MCF 10A (cell line): ENCODE results near the gene ADARB2. TPM values are rescaled to one million over a fixed set of nuclear protein-coding genes. Genes with fewer than 3 reads are reported as not detected.

Experiments used
- BruUV-seq: library from RNA; stranded (reverse); fragments of 400-500 nt; replicated peaks from 2 replicates; lab custom pipeline; 2021; lab: Mats Ljungman, UMichigan
- CTCF ChIA-PET: fragments of 300-600 bp; sonication (Branson Sonifier 250); formaldehyde crosslinking; extraction: SDS; loops from one replicate; lab custom pipeline; 2021; ENCODE audit warnings: antibody characterized with exemption, inconsistent platforms; lab: Yijun Ruan, JAX
- POLR2A ChIA-PET: fragments of 300-600, 350-650 bp; sonication (Branson Sonifier 250); formaldehyde crosslinking; extraction: SDS; loops from one replicate; lab custom pipeline; 2020; ENCODE audit warnings: antibody characterized with exemption, inconsistent platforms; lab: Yijun Ruan, JAX
- DNase-seq: peaks from one replicate; pipeline ENCODE4 v3.0.0-alpha.2; 2018; ENCODE audit not compliant: unreplicated experiment
- H3K27ac Mint-ChIP-seq: one replicate; pipeline ENCODE4 v1.8.0; 2022; ENCODE audit warnings: mild to moderate bottlenecking, low read depth, mixed read lengths; ENCODE audit not compliant: unreplicated experiment
- H3K27me3 Mint-ChIP-seq: one replicate; pipeline ENCODE4 v1.8.0; 2022; ENCODE audit warnings: mixed read lengths; ENCODE audit not compliant: insufficient read depth, unreplicated experiment
- H3K36me3 Mint-ChIP-seq: one replicate; pipeline ENCODE4 v1.8.0; 2022; ENCODE audit warnings: mild to moderate bottlenecking, moderate library complexity, mixed read lengths; ENCODE audit not compliant: insufficient read depth, unreplicated experiment
- H3K4me1 Mint-ChIP-seq: one replicate; pipeline ENCODE4 v1.8.0; 2022; ENCODE audit warnings: mixed read lengths; ENCODE audit not compliant: insufficient read depth, unreplicated experiment
- H3K4me3 Mint-ChIP-seq: one replicate; pipeline ENCODE4 v1.8.0; 2022; ENCODE audit warnings: mild to moderate bottlenecking, moderate library complexity, mixed read lengths; ENCODE audit not compliant: unreplicated experiment
- H3K9me3 Mint-ChIP-seq: one replicate; pipeline ENCODE4 v1.8.0; 2022; ENCODE audit warnings: mixed read lengths; ENCODE audit not compliant: unreplicated experiment
- intact Hi-C: fragments of 100-400 bp; cut with micrococcal nuclease; formaldehyde crosslinking; loops from 2 replicates; pipeline ENCODE4 v1.14.1; 2022
- total RNA-seq: library from RNA; stranded (reverse); gene quantifications from 2 replicates; pipeline ENCODE4 v1.2.3, GENCODE V29; 2022
- TF ChIP-seq, protein P1 (sequence below): fragments of 200-600 bp; IDR thresholded peaks from one replicate; pipeline ENCODE4 v1.8.0; 2022; ENCODE audit warnings: antibody characterized with exemption, mild to moderate bottlenecking; ENCODE audit not compliant: unreplicated experiment

ADARB2 gene
- total RNA-seq, 1 experiment from 2014 or later: 0.96 TPM

DNA sequence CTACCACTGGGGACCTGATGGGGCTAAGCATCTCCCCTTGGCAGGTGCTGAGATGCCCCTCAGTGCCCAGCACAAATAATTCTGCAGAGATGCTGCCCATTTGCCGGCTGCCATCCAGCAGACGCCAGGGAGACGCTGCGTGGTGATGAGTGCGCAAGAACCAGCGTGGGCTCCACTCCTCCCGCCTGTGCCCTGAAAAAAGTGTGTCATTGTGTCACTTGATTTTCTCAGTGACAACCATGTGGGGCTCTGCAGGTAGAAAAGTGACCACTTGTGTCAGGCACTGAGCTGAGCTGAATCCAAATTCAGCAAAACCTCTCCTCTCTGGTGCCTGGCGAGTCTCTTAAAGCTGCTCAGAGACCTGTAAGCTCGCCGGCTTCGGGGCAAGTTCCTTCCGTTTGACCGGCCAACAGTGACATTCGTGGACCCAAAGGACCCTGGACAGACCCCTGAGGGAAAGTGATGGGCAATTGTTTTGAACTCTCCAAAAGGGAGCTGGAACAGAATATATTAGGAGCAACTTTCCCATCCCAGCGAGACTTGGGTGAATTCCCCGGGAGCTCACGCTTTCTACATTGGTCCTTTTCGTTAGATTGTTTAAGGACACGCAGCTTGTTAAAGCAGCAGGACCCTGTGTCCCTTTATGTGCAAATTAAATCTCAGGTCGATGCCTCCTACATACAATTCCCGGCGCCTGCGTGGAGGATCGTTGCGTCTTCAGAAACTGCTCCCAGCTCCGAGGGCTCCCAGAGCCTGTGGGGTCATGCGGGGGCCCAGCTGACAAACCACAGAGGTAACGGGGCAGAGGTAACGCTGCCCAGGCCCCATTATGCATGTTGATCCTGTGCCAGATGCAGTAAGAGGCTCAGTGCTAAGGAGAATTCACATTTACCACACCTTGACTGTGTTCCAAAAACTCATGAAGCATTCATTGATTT is 332.7 kb downstream of the ADARB2 start:
- intact Hi-C loops: no loop called here
- ChIA-PET CTCF (interaction anchor here (0.6 kb wide), 1 partner anchor 8 kb away, joined by 3 read pairs; no protein-coding TSS in a partner anchor), POLR2A (interaction anchor here (0.5 to 0.6 kb wide), 3 partner anchors 20 to 178 kb away, joined by 3 read pairs; no protein-coding TSS in a partner anchor)
- no peaks in the 10 kb centered on the region for H3K4me1 Mint-ChIP-seq
- peaks cover 13% of the 10 kb centered on the region for H3K27me3 Mint-ChIP-seq
- H3K27ac Mint-ChIP-seq: no peak overlapping the region
- no peak overlapping the region for H3K4me3 Mint-ChIP-seq
- no peaks in the 10 kb centered on the region for H3K9me3 Mint-ChIP-seq
- TF ChIP-seq, protein P1, sequence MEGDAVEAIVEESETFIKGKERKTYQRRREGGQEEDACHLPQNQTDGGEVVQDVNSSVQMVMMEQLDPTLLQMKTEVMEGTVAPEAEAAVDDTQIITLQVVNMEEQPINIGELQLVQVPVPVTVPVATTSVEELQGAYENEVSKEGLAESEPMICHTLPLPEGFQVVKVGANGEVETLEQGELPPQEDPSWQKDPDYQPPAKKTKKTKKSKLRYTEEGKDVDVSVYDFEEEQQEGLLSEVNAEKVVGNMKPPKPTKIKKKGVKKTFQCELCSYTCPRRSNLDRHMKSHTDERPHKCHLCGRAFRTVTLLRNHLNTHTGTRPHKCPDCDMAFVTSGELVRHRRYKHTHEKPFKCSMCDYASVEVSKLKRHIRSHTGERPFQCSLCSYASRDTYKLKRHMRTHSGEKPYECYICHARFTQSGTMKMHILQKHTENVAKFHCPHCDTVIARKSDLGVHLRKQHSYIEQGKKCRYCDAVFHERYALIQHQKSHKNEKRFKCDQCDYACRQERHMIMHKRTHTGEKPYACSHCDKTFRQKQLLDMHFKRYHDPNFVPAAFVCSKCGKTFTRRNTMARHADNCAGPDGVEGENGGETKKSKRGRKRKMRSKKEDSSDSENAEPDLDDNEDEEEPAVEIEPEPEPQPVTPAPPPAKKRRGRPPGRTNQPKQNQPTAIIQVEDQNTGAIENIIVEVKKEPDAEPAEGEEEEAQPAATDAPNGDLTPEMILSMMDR: no peak
- DNase-seq: no peak
- H3K36me3 Mint-ChIP-seq: no peaks in the 10 kb centered on the region
- BruUV-seq: no TSS peak

DNA sequence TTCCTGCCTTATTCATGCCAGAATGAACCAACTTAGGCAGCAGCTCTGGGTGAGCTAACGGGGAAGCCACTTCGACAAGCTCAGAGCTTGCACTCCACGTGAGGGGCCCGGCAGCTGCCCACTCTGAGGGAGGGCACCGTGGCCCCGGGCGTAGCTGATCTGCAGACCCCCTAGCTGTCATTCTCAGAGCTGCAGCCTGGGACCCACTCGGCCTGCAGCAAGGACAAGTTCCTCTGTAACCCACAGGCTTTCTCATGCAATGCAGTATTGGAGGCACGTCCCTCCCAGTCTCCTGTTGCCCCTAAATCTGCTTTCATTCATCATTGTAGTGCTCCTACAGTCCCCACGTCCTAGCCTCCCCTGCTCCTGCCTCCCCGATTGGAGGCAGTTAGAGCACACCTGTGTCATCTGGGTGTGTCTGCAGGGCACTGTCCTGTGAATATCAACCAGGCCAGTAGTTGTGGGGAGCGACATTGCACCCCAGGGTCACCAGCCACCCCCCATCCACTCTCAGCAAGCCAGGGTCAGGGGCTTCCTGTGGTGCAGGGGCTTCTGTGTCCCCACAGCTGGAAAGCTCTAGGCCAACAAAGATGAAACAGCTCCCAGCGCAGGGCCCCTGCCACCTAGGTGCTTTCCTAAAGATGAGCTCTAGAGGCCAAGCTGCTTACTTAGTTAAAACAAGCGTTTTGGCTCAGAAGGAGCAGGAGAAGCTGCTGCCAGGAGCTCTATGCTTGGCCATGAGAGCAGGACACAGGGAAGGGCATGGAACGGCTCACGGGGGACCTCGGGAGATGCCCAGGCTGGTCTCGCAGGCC is 333.6 kb downstream of the ADARB2 start:
- CTCF ChIA-PET: no interaction called here

DNA sequence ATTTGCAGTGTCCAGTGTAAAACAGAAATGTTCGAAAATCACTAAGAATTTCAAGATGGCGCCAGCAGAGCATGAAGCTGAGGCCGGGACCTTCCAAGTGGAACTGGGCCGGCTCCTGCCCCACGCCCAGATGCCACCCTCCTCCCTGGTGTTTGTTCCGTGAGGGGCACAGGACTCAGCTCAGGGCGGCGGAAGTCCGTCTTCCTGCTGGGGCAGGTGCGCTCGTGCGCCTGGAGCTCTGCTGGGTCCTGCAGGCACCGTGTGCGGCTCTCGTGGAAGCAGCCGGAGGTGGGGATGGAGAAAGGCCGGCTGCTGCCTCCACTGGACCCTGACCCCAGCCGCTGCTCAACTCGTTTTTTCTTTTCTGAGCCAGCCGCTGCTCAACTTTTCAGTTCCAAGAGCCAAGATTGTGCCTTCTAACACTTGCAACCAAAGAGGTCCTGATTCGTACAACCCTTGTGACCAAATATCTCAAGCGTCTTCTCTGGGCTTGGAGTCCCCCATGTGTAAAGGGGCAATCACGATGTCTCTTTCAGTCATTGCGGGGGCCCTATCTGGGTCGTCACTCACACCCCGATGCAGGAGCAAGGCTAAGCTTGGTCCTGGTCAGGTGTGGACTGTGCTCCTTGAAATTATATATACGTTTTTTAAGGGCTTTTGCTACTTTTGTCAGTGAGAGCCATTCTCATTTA is 334.4 kb downstream of the ADARB2 start:
- CTCF ChIA-PET: no interaction called here
- DNase-seq: no peak
- TF ChIP-seq, protein P1: no peak
- no TSS peak for BruUV-seq
- Mint-ChIP-seq H3K27me3 (peaks cover 13% of the 10 kb centered on the region), H3K9me3 (no peaks in the 10 kb centered on the region), H3K36me3 (no peaks in the 10 kb centered on the region), H3K4me3 (no peak overlapping the region), H3K4me1 (no peaks in the 10 kb centered on the region), H3K27ac (no peak overlapping the region)
- intact Hi-C loops: no loop called here
- POLR2A ChIA-PET: no interaction called here

More for the DNA sequence above, 333.6 kb downstream of the ADARB2 start:
- intact Hi-C loops: no loop called here
- H3K4me1 Mint-ChIP-seq: no peaks in the 10 kb centered on the region
- no peak overlapping the region for H3K27ac Mint-ChIP-seq
- H3K4me3 Mint-ChIP-seq: no peak overlapping the region
- no TSS peak for BruUV-seq
- DNase-seq: no peak
- H3K36me3 Mint-ChIP-seq: no peaks in the 10 kb centered on the region
- TF ChIP-seq, protein P1: no peak
- no peaks in the 10 kb centered on the region for H3K9me3 Mint-ChIP-seq
- POLR2A ChIA-PET: interaction anchor here (0.5 kb wide), 1 partner anchor 21 kb away, joined by 3 read pairs; no protein-coding TSS in a partner anchor
- peaks cover 13% of the 10 kb centered on the region for H3K27me3 Mint-ChIP-seq
